Trophoblast cell (in vitro differentiated cells and primary cell): ENCODE measurements around the gene LRIG1.

Source experiments
- DNase-seq, 2 donors: peaks; one replicate each; pipeline ENCODE4 v3.0.0-alpha.2; 2016
- H2AFZ ChIP-seq: 2 replicates; pipeline ENCODE4 v1.6.1; 2013; ENCODE audit warnings: low read length, moderate library complexity, mild to moderate bottlenecking; ENCODE audit not compliant: insufficient read depth, poor library complexity
- H2AK5ac ChIP-seq: 2 replicates; pipeline ENCODE4 v1.6.1; 2013; ENCODE audit warnings: mild to moderate bottlenecking, low read length
- H2BK120ac ChIP-seq: 2 replicates; pipeline ENCODE4 v1.6.1; 2013; ENCODE audit warnings: low read length, mild to moderate bottlenecking, moderate library complexity; ENCODE audit not compliant: insufficient read depth, poor library complexity
- H2BK12ac ChIP-seq: 2 replicates; pipeline ENCODE4 v1.6.1; 2013; ENCODE audit warnings: mild to moderate bottlenecking, low read length, moderate library complexity
- H2BK5ac ChIP-seq: 2 replicates; pipeline ENCODE4 v1.6.1; 2013; ENCODE audit warnings: low read length, low read depth, moderate library complexity, mild to moderate bottlenecking; ENCODE audit not compliant: poor library complexity
- H3K14ac ChIP-seq: 2 replicates; pipeline ENCODE4 v1.6.1; 2013; ENCODE audit warnings: mild to moderate bottlenecking, low read length
- H3K18ac ChIP-seq: 2 replicates; pipeline ENCODE4 v1.6.1; 2013; ENCODE audit warnings: mild to moderate bottlenecking, low read length
- H3K23ac ChIP-seq: 2 replicates; pipeline ENCODE4 v1.6.1; 2013; ENCODE audit warnings: low read length
- H3K27ac ChIP-seq: 2 replicates; pipeline ENCODE4 v1.5.1; 2013; ENCODE audit warnings: low read depth, mild to moderate bottlenecking, inconsistent platforms, low read length, moderate library complexity
- H3K27me3 ChIP-seq: 2 replicates; pipeline ENCODE4 v1.6.1; 2013; ENCODE audit warnings: inconsistent platforms, mild to moderate bottlenecking, low read length, moderate library complexity; ENCODE audit not compliant: insufficient read depth
- H3K36me3 ChIP-seq, 2 experiments: 1 replicate in 1 of 2; 2 replicates in 1 of 2; pipeline ENCODE4 v1.6.1; 2013; ENCODE audit warnings: low read length in 2 of 2, mild to moderate bottlenecking in 2 of 2, moderate library complexity in 1 of 2; ENCODE audit not compliant: insufficient read depth in 2 of 2, control insufficient read depth in 1 of 2
- H3K4ac ChIP-seq: 2 replicates; pipeline ENCODE4 v1.6.1; 2013; ENCODE audit warnings: low read depth, mild to moderate bottlenecking, low read length, moderate library complexity
- H3K4me1 ChIP-seq, 2 experiments: 1 replicate in 1 of 2; 2 replicates in 1 of 2; pipeline ENCODE4 v1.6.1; 2013; ENCODE audit warnings: low read length in 2 of 2, mild to moderate bottlenecking in 2 of 2, moderate library complexity in 1 of 2; ENCODE audit not compliant: insufficient read depth in 2 of 2, control insufficient read depth in 1 of 2
- H3K4me2 ChIP-seq: 2 replicates; pipeline ENCODE4 v1.6.1; 2013; ENCODE audit warnings: inconsistent platforms, mild to moderate bottlenecking, low read length, moderate library complexity
- H3K4me3 ChIP-seq: 2 replicates; pipeline ENCODE4 v1.5.1; 2013; ENCODE audit warnings: mild to moderate bottlenecking, low read depth, low read length, inconsistent platforms
- H3K79me1 ChIP-seq: one replicate; pipeline ENCODE4 v1.6.1; 2013; ENCODE audit warnings: low read length
- H3K79me2 ChIP-seq: 2 replicates; pipeline ENCODE4 v1.6.1; 2013; ENCODE audit warnings: low read length, mild to moderate bottlenecking; ENCODE audit not compliant: control insufficient read depth, insufficient read depth, poor library complexity
- H3K9ac ChIP-seq: 2 replicates; pipeline ENCODE4 v1.6.1; 2013; ENCODE audit warnings: mild to moderate bottlenecking, low read length
- H3K9me3 ChIP-seq: 2 replicates; pipeline ENCODE4 v1.6.1; 2013; ENCODE audit warnings: low read depth, mild to moderate bottlenecking, control low read depth, inconsistent platforms, low read length; ENCODE audit not compliant: insufficient read depth
- H4K12ac ChIP-seq: 2 replicates; pipeline ENCODE4 v1.6.1; 2013; ENCODE audit warnings: low read depth, mild to moderate bottlenecking, low read length, moderate library complexity
- H4K8ac ChIP-seq: 2 replicates; pipeline ENCODE4 v1.6.1; 2013; ENCODE audit warnings: low read depth, mild to moderate bottlenecking, low read length, moderate library complexity
- H4K91ac ChIP-seq: one replicate; pipeline ENCODE4 v1.6.1; 2013; ENCODE audit warnings: low read depth, mild to moderate bottlenecking, low read length, moderate library complexity
- WGBS: extraction: QIAGEN DNeasy Blood & Tissue Kit; methylation state at CpG from one replicate; pipeline ENCODE4 v1.1.7; 2013; ENCODE audit warnings: missing lambda C conversion rate; ENCODE audit not compliant: insufficient read length, insufficient coverage; ENCODE audit errors: extremely low coverage; 5-methylcytosine and 5-hydroxymethylcytosine counted together

Gene LRIG1

GRCh38 chr3:66463054-66463631, 37.7 kb downstream of the LRIG1 start:
- H3K4ac ChIP-seq = no peak overlapping the region
- no peak overlapping the region for H2BK12ac ChIP-seq
- H4K8ac ChIP-seq = no peak overlapping the region
- no peak overlapping the region for H2AFZ ChIP-seq
- no peak overlapping the region for H3K23ac ChIP-seq
- H3K79me1 ChIP-seq = no peaks in the 10 kb centered on the region
- H3K27ac ChIP-seq = no peak overlapping the region
- H4K12ac ChIP-seq = no peak overlapping the region
- H4K91ac ChIP-seq = no peak overlapping the region
- H3K9me3 ChIP-seq = peaks cover 2% of the 10 kb centered on the region
- no peaks in the 10 kb centered on the region for H3K36me3 ChIP-seq
- H3K27me3 ChIP-seq = no peaks in the 10 kb centered on the region
- no peak overlapping the region for H3K4me2 ChIP-seq
- H2AK5ac ChIP-seq = no peak overlapping the region
- no peak overlapping the region for H3K9ac ChIP-seq
- no peak for DNase-seq
- no peak overlapping the region for H3K18ac ChIP-seq
- no CpG with 5 or more reads among the region's 7 CpGs for WGBS
- H3K79me2 ChIP-seq = no peaks in the 10 kb centered on the region
- no peak overlapping the region for H3K4me3 ChIP-seq
- no peak overlapping the region for H2BK120ac ChIP-seq
- no peak overlapping the region for H3K14ac ChIP-seq
- H3K4me1 ChIP-seq = no peaks in the 10 kb centered on the region
- H2BK5ac ChIP-seq = no peak overlapping the region

GRCh38 chr3:66457252-66457651, 43.6 kb downstream of the LRIG1 start:
- Histone ChIP-seq H3K27me3 (no peaks in the 10 kb centered on the region), H2AFZ (no peak overlapping the region), H3K4ac (no peak overlapping the region), H3K79me1 (no peaks in the 10 kb centered on the region), H2BK12ac (no peak overlapping the region), H3K4me2 (no peak overlapping the region), H4K91ac (no peak overlapping the region), H2AK5ac (no peak overlapping the region), H3K79me2 (no peaks in the 10 kb centered on the region), H3K14ac (no peak overlapping the region), H2BK120ac (no peak overlapping the region), H2BK5ac (no peak overlapping the region), H4K8ac (no peak overlapping the region), H3K9me3 (peaks cover 2% of the 10 kb centered on the region), H3K18ac (no peak overlapping the region), H3K36me3 (no peaks in the 10 kb centered on the region), H3K27ac (no peak overlapping the region), H3K4me3 (no peak overlapping the region), H3K9ac (no peak overlapping the region), H3K4me1 (no peaks in the 10 kb centered on the region), H4K12ac (no peak overlapping the region), H3K23ac (no peak overlapping the region)
- no CpG with 5 or more reads among the region's 4 CpGs for WGBS
- no peak for DNase-seq

GRCh38 chr3:66456711-66457173, 44.1 kb downstream of the LRIG1 start:
- no CpG with 5 or more reads among the region's 10 CpGs for WGBS
- no peak overlapping the region for H3K9ac ChIP-seq

GRCh38 chr3:66454464-66454859, 46.4 kb downstream of the LRIG1 start:
- Histone ChIP-seq H2AK5ac (no peak overlapping the region), H3K18ac (no peak overlapping the region), H3K4me3 (no peak overlapping the region), H2AFZ (no peak overlapping the region), H3K9me3 (peaks cover 2% of the 10 kb centered on the region), H3K79me1 (no peaks in the 10 kb centered on the region), H3K36me3 (no peaks in the 10 kb centered on the region), H2BK5ac (no peak overlapping the region), H4K91ac (no peak overlapping the region), H3K4ac (no peak overlapping the region), H4K12ac (no peak overlapping the region), H2BK120ac (no peak overlapping the region), H3K27ac (no peak overlapping the region), H3K14ac (no peak overlapping the region), H4K8ac (no peak overlapping the region), H3K4me2 (no peak overlapping the region), H3K9ac (no peak overlapping the region), H2BK12ac (no peak overlapping the region), H3K23ac (no peak overlapping the region), H3K79me2 (no peaks in the 10 kb centered on the region), H3K4me1 (no peaks in the 10 kb centered on the region), H3K27me3 (no peaks in the 10 kb centered on the region)
- DNase-seq = no peak
- no CpG with 5 or more reads among the region's 8 CpGs for WGBS

More at GRCh38 chr3:66456711-66457173, 44.1 kb downstream of the LRIG1 start:
- Histone ChIP-seq H3K27me3 (no peaks in the 10 kb centered on the region), H3K79me2 (no peaks in the 10 kb centered on the region), H2BK12ac (no peak overlapping the region), H3K14ac (no peak overlapping the region), H4K12ac (no peak overlapping the region), H3K23ac (no peak overlapping the region), H3K36me3 (no peaks in the 10 kb centered on the region), H4K91ac (no peak overlapping the region), H2BK120ac (no peak overlapping the region), H3K79me1 (no peaks in the 10 kb centered on the region), H2BK5ac (no peak overlapping the region), H2AFZ (no peak overlapping the region), H2AK5ac (no peak overlapping the region), H3K18ac (no peak overlapping the region), H3K4ac (no peak overlapping the region), H3K9me3 (peaks cover 2% of the 10 kb centered on the region), H4K8ac (no peak overlapping the region), H3K4me1 (no peaks in the 10 kb centered on the region), H3K27ac (no peak overlapping the region), H3K4me2 (no peak overlapping the region), H3K4me3 (no peak overlapping the region)
- no peak for DNase-seq
